Osteoblast (primary cell): ENCODE data around the gene NCKAP5. TPM values are rescaled to one million over a fixed set of nuclear protein-coding genes. Genes with fewer than 3 reads are reported as not detected.

Source experiments
- DNase-seq: peaks from one replicate; pipeline ENCODE4 v3.0.0; 2011; ENCODE audit warnings: low spot score, mixed read lengths; ENCODE audit not compliant: insufficient read length; ENCODE audit errors: missing footprints
- H2AFZ ChIP-seq: 2 replicates; pipeline ENCODE4 v1.6.0; 2011; ENCODE audit warnings: mild to moderate bottlenecking, low read length
- H3K27ac ChIP-seq: 2 replicates; pipeline ENCODE4 v1.5.1; 2011; ENCODE audit warnings: mild to moderate bottlenecking, low read depth, low read length, moderate library complexity
- H3K27me3 ChIP-seq: 2 replicates; pipeline ENCODE4 v1.6.0; 2012; ENCODE audit warnings: mild to moderate bottlenecking, control low read depth, inconsistent platforms, low read length, moderate library complexity; ENCODE audit not compliant: insufficient read depth
- H3K36me3 ChIP-seq: 2 replicates; pipeline ENCODE4 v1.5.1; 2011; ENCODE audit warnings: mild to moderate bottlenecking, low read length, control low read depth, moderate library complexity; ENCODE audit not compliant: insufficient read depth
- H3K4me1 ChIP-seq: 2 replicates; pipeline ENCODE4 v1.5.1; 2011; ENCODE audit warnings: mild to moderate bottlenecking, low read length, control low read depth, moderate library complexity; ENCODE audit not compliant: insufficient read depth
- H3K4me2 ChIP-seq: 2 replicates; pipeline ENCODE4 v1.6.0; 2011; ENCODE audit warnings: mild to moderate bottlenecking, low read length; ENCODE audit not compliant: insufficient read depth
- H3K4me3 ChIP-seq: fragments of 200-600 bp; sonication (generic); 3 replicates; pipeline ENCODE4 v1.5.1; 2012; ENCODE audit warnings: mild to moderate bottlenecking, low read length, inconsistent platforms; ENCODE audit not compliant: insufficient read depth
- H3K79me2 ChIP-seq: 2 replicates; pipeline ENCODE4 v1.6.0; 2012; ENCODE audit warnings: mild to moderate bottlenecking, low read length, control low read depth, inconsistent platforms; ENCODE audit not compliant: insufficient read depth
- H3K9me3 ChIP-seq: 2 replicates; pipeline ENCODE4 v1.5.1; 2011; ENCODE audit warnings: low read depth, low read length, control low read depth
- H4K20me1 ChIP-seq: 2 replicates; pipeline ENCODE4 v1.6.0; 2012; ENCODE audit warnings: mild to moderate bottlenecking, low read length, control low read depth; ENCODE audit not compliant: insufficient read depth
- CTCF ChIP-seq: IDR thresholded peaks from 2 replicates; pipeline ENCODE4 v1.5.1; 2011; ENCODE audit warnings: mild to moderate bottlenecking, low read depth, low read length, moderate library complexity; ENCODE audit errors: extremely low read depth
- total RNA-seq: library from RNA; depleted of rRNA; stranded (reverse); fragments of >200 nt; gene quantifications from 2 replicates; pipeline ENCODE4 v1.2.3, GENCODE V29; 2012

NCKAP5 gene
- total RNA-seq, 1 donor, result 1.8 TPM

DNA sequence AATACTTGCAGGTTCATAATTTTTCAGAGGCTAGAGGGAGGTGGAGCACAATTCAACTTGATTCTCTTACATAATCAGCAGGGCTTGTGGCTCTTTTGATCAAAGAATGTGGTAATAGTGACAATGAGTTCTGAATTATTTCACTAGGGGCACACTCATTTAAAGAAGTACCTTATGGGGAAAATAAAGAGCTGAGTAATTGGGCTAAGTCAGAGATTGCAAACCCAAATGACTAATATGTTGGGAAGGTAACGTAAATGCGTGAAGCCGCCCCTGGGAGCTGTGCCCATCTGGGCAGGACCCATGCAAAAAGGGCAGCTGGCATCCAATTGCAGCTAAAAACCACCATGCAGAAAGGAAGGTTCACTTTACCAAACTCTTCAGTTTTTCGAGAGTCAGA is 35.3 kb downstream of the NCKAP5 start:
- peak overlapping the region; percentile 36 for H3K4me2 ChIP-seq
- no peak overlapping the region for H3K4me3 ChIP-seq
- H3K4me1 ChIP-seq, result peaks cover 8% of the 10 kb centered on the region
- peak; percentile 64 for DNase-seq
- peak; percentile 14 for TF ChIP-seq CTCF
- no peaks in the 10 kb centered on the region for H4K20me1 ChIP-seq
- no peaks in the 10 kb centered on the region for H3K9me3 ChIP-seq
- no peak overlapping the region for H2AFZ ChIP-seq
- no peaks in the 10 kb centered on the region for H3K79me2 ChIP-seq
- no peak overlapping the region for H3K27ac ChIP-seq
- no peaks in the 10 kb centered on the region for H3K36me3 ChIP-seq
- no peaks in the 10 kb centered on the region for H3K27me3 ChIP-seq

GRCh38 chr2:133531382-133531781 is 36.9 kb downstream of the NCKAP5 start:
- Histone ChIP-seq H3K79me2 (no peaks in the 10 kb centered on the region), H3K27me3 (no peaks in the 10 kb centered on the region), H3K4me3 (no peak overlapping the region), H3K4me1 (peaks cover 8% of the 10 kb centered on the region), H3K4me2 (peak overlapping the region; percentile 41), H3K36me3 (no peaks in the 10 kb centered on the region), H2AFZ (no peak overlapping the region), H4K20me1 (no peaks in the 10 kb centered on the region), H3K27ac (no peak overlapping the region), H3K9me3 (no peaks in the 10 kb centered on the region)
- DNase-seq, result no peak
- TF ChIP-seq CTCF, result no peak

DNA sequence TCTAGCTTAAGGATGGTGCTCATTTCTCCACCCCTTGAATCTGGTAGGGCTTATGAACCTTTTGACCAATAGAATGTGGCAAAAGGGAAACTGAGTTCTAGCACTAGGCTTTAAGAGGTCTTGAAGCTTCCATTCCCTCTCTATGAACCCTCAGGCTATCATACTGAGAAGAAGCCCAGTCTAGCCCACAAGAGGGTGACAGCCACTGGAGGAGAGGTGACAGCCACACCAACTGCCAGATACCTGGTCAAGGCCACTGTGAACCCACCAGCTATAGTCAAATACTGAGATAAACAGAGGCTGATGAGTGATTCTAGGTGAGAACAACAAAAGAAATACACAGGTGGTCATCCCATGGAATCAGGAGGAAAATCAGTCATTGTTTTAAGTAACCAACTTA is 37.6 kb downstream of the NCKAP5 start:
- Histone ChIP-seq H3K4me3 (no peak overlapping the region), H3K27ac (no peak overlapping the region), H4K20me1 (no peaks in the 10 kb centered on the region), H2AFZ (no peak overlapping the region), H3K9me3 (no peaks in the 10 kb centered on the region), H3K36me3 (no peaks in the 10 kb centered on the region), H3K4me1 (peaks cover 8% of the 10 kb centered on the region), H3K79me2 (no peaks in the 10 kb centered on the region), H3K4me2 (no peak overlapping the region), H3K27me3 (no peaks in the 10 kb centered on the region)
- DNase-seq, result no peak
- no peak for TF ChIP-seq CTCF

DNA sequence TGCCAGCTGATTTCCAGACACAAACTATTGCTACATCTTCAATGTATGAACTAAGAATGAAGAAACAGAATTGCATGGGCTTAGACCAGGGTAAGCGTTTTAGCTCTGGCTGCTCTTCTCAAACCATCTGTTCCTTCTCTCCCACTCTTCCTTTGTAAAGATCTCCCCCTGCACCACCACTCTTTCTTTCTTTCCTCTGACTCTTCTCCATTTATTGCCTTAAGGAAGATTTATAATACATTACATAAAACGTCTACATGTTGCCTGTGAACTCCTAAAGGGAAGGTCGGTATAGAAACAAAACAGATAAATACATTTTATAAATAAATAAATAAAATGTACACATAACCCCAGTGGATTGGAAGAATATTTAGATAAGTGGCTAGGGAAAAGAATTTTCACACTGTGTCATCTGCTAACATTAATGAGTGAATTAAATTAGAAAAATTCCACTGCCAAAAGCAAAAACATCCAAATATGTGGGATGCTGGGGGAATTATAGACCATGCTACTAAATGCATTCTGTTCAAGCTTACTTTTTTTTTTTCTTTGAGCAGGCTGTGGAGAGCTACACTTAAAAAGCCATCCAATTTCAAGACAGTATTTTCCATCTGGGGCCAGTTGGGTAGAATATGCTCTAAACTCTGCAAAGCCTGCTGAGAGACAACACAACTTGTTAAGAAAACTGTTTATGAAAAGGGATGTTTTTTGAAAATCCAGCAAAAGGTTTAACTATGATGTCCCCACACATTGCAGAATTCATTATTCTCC is 41.5 kb downstream of the NCKAP5 start:
- Histone ChIP-seq H2AFZ (no peak overlapping the region), H3K9me3 (no peaks in the 10 kb centered on the region), H3K36me3 (no peaks in the 10 kb centered on the region), H3K4me1 (no peaks in the 10 kb centered on the region), H3K27ac (no peak overlapping the region), H3K79me2 (no peaks in the 10 kb centered on the region), H4K20me1 (no peaks in the 10 kb centered on the region), H3K4me3 (no peak overlapping the region), H3K27me3 (no peaks in the 10 kb centered on the region), H3K4me2 (no peak overlapping the region)
- no peak for DNase-seq
- TF ChIP-seq CTCF, result no peak
